ENCODE data around the gene SIK2. TPM values are rescaled to one million over a fixed set of nuclear protein-coding genes. Genes with fewer than 3 reads are reported as not detected.
A peak's percentile ranks its signal among the peaks of the same experiment; 100 is the strongest.

The SIK2 gene
- total RNA-seq, 2 donors from 2014 or later: 9.4 to 9.9 TPM

DNA sequence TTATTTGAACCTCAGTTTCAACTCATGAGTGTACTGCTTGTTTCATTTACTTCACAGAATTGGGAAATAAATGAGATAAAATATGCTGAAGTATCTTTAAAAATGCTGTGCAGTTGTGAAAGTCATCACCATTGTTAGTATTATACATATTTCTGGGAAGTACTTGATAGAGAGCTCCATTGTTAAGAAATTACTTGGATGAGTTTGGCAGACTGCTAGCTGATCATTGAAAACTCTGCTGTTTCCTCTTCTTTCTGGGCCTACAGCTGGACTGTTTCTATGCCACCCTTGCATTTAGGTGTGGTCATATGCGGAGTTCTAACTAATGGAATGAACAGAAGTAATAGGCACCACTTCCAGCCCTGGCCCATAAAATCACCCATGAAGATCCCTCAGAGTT lies 10.0 kb downstream of the SIK2 start:
- Mint-ChIP-seq H3K4me1 (ENCODE audit: low read depth) (peaks cover 6% of the 10 kb centered on the region), H3K36me3 (ENCODE audit: insufficient read depth in 2 of 2) (no peaks in the 10 kb centered on the region), H3K4me3 (no peak overlapping the region), H3K9me3 (no peaks in the 10 kb centered on the region), H3K27me3 (ENCODE audit: low read depth) (no peaks in the 10 kb centered on the region), H3K27ac (no peak overlapping the region)
- no peak for ATAC-seq (replicated peaks in 1 of 2)
- no peak for DNase-seq

DNA sequence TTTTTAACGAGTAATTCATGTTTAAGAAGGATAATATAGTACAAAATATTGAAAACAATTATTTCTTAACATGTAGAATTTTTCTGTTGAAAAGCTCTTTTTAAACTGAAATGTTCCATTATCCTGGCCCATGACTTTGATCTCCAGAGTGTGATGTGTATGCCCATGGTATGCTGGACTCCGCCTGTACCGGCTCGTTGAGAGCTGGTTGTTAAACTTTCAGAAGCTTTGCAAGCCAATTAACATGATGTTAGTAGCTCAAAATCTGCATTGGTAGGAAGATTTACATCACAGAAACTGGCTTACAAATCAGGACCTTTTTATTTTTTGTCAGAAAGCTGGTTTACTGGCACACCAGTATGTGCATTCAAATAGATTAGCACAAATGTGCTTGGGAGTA lies 15.0 kb downstream of the SIK2 start:
- no peaks in the 10 kb centered on the region for H3K27me3 Mint-ChIP-seq (ENCODE audit: low read depth)
- H3K4me1 Mint-ChIP-seq (ENCODE audit: low read depth): peaks cover under 1% of the 10 kb centered on the region

DNA sequence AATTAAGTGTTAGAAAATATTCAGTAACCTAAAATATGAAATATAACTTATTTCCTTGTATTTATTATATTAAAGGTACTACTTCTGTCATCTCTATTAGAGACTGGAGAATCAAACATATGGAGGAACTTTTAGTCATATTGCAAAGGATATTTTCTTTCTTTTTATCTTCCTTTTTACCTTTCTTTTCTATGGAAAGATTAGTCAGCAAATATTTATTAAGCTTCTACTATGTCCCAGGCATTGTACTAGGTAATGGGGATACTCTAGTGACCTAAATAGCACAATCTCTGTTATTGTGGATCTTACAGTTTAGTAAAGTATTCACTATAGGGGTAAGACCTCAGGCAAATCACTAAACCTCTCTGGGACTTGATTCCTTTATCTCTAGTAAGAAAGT lies 18.3 kb downstream of the SIK2 start:
- no peak for DNase-seq
- H3K27me3 Mint-ChIP-seq (ENCODE audit: low read depth): no peaks in the 10 kb centered on the region
- H3K4me3 Mint-ChIP-seq: no peak overlapping the region
- ATAC-seq (replicated peaks in 1 of 2): no peak
- H3K9me3 Mint-ChIP-seq: peaks cover 0 to 2% of the 10 kb centered on the region in 2 donors
- H3K4me1 Mint-ChIP-seq (ENCODE audit: low read depth): no peaks in the 10 kb centered on the region
- H3K36me3 Mint-ChIP-seq (ENCODE audit: insufficient read depth in 2 of 2): peaks cover 4 to 16% of the 10 kb centered on the region in 2 donors
- H3K27ac Mint-ChIP-seq: no peak overlapping the region

More for the DNA sequence above, 15.0 kb downstream of the SIK2 start:
- Mint-ChIP-seq H3K4me3 (no peak overlapping the region), H3K9me3 (no peaks in the 10 kb centered on the region), H3K27ac (no peak overlapping the region), H3K36me3 (ENCODE audit: insufficient read depth in 2 of 2) (no peaks in the 10 kb centered on the region)
- no peak for DNase-seq
- ATAC-seq (replicated peaks in 1 of 2): no peak

DNA sequence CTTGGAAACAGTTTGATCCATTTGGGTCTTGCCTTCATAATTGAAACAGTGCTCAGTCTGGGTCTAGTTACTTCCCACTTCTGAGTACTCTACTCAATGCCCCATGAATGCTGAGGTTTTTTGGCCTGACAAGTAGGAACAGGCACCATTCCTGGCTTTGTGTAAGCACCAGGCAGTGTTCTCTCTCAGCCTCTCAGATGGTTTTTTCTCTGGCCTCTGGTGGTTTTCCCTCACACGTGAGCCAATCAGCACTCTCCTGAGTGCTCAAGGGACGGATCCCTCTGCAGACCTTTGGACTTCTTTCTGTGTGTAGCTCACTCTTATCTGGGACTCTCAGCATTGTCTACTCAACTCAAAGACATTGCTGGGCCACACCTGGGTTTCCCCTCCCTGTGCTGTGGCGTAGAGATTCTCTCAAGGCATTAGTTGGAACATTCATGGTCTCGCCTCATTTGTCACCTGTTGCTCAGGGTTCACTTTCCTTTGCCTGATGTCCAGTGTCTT lies 21.3 kb downstream of the SIK2 start:
- Mint-ChIP-seq H3K4me1 (ENCODE audit: low read depth) (no peaks in the 10 kb centered on the region), H3K9me3 (peaks cover 0 to 2% of the 10 kb centered on the region in 2 donors), H3K27me3 (ENCODE audit: low read depth) (no peaks in the 10 kb centered on the region), H3K4me3 (no peak overlapping the region), H3K36me3 (ENCODE audit: insufficient read depth in 2 of 2) (peaks cover 4 to 16% of the 10 kb centered on the region in 2 donors), H3K27ac (no peak overlapping the region)
- DNase-seq: no peak
- ATAC-seq (replicated peaks in 1 of 2): no peak

DNA sequence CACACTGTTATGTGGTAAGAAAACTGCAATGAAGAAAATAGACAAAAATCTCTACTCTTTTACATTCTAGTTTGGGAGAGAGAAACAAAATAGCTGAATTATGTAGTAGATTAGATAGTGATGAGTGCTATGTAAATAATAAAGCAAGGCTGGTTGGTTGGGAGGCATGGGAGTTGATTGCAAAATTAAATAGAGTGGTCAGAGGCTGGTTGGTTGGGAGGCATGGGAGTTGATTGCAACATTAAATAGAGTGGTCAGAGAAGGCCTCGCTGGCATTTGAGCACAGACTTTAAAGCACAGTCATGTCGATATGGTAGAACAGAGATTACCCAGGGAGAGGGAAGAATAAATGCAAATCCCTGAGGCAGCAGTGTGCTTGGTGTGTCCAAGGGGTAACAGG lies 22.4 kb downstream of the SIK2 start:
- H3K4me1 Mint-ChIP-seq (ENCODE audit: low read depth): no peaks in the 10 kb centered on the region
- H3K36me3 Mint-ChIP-seq (ENCODE audit: insufficient read depth in 2 of 2): peaks cover 6 to 19% of the 10 kb centered on the region in 2 donors
- H3K27ac Mint-ChIP-seq: no peak overlapping the region
- DNase-seq (no peak), ATAC-seq (replicated peaks in 1 of 2) (no peak)
- peaks cover 0 to 2% of the 10 kb centered on the region in 2 donors for H3K9me3 Mint-ChIP-seq
- no peaks in the 10 kb centered on the region for H3K27me3 Mint-ChIP-seq (ENCODE audit: low read depth)
- H3K4me3 Mint-ChIP-seq: no peak overlapping the region

DNA sequence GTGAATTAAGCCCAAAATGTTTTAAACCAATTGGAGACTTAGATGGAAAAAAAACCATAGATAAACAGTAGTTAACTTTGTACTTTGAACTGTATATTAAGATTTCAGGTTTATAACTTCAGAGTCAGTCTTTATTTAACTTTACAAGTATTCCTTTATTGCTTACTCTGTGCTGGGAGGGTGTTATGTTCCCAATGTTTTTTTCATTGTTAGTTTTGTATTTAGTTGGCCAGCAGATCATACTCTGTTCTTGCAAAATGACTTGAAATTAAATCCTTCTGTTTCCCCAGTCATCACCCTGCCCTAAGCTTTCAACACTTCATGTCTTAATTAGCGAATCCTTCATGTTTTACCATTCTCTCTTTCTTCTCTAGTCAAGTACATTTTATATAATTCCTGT lies 25.3 kb downstream of the SIK2 start:
- H3K9me3 Mint-ChIP-seq: peaks cover 0 to 2% of the 10 kb centered on the region in 2 donors
- H3K4me1 Mint-ChIP-seq (ENCODE audit: low read depth): no peaks in the 10 kb centered on the region
- H3K27me3 Mint-ChIP-seq (ENCODE audit: low read depth): no peaks in the 10 kb centered on the region

DNA sequence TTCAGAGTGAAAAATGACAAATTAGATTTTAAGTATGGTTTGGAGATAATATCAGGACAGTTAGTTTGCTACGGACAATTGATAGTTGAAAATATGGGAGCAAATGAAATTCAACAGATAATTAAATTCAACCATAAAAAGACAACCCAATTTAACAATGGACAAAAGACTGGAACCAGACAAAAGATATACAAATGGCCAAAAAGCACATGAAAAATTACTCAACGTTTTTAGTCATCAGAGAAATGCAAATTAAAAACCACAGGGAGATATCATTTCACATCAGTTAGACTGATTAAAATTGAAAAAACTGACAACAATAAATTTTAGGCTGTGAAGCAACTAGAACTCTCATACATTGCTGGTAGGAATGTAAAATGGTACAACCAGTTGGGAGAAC lies 27.2 kb downstream of the SIK2 start:
- no peak overlapping the region for H3K4me3 Mint-ChIP-seq
- peak in 1 of 2 donors; percentile 36 for ATAC-seq (replicated peaks in 1 of 2)
- DNase-seq: no peak
- no peak overlapping the region for H3K27ac Mint-ChIP-seq
- H3K27me3 Mint-ChIP-seq (ENCODE audit: low read depth): no peaks in the 10 kb centered on the region
- H3K36me3 Mint-ChIP-seq (ENCODE audit: insufficient read depth in 2 of 2): peaks cover 2 to 6% of the 10 kb centered on the region in 2 donors
- peaks cover 11% of the 10 kb centered on the region for H3K4me1 Mint-ChIP-seq (ENCODE audit: low read depth)
- H3K9me3 Mint-ChIP-seq: no peaks in the 10 kb centered on the region

More for the DNA sequence above, 25.3 kb downstream of the SIK2 start:
- Mint-ChIP-seq H3K4me3 (no peak overlapping the region), H3K36me3 (ENCODE audit: insufficient read depth in 2 of 2) (peaks cover 6 to 17% of the 10 kb centered on the region in 2 donors), H3K27ac (no peak overlapping the region)
- no peak for DNase-seq
- ATAC-seq (replicated peaks in 1 of 2): no peak

DNA sequence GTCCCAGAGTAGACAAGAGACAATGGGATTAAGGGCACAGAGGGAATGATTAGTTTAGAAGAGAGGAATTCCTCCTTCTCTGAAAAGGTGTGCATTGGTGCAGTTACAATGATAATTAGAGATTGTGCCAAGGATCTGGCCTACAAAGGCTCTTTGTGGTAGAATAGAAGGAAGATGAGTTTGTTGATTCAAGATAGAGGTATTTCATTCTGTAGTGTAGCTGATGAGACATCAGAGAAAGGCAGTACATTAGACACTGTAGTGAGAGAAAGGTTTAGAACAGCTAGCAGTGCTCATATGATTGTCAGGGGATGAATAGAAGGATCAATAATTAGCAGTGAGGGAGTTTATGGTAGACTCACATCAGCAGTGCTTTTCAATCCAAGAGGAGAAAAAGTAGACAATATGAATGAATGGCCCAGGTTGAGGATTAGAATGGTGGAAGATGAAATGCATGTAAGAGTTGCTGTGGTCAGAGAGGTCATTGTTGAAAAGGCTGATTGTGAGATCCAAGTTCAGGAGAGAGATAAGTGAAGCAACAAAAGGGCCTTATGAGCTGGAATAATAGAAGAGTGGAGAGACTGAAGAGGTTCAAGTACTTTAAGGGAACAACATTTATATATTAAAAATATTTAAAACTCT lies 28.9 kb downstream of the SIK2 start:
- H3K4me3 Mint-ChIP-seq: no peak overlapping the region
- H3K36me3 Mint-ChIP-seq (ENCODE audit: insufficient read depth in 2 of 2): peaks cover 3 to 4% of the 10 kb centered on the region in 2 donors
- DNase-seq: no peak
- ATAC-seq (replicated peaks in 1 of 2): peak in 1 of 2 donors; percentile 30
- no peaks in the 10 kb centered on the region for H3K9me3 Mint-ChIP-seq
- H3K27me3 Mint-ChIP-seq (ENCODE audit: low read depth): no peaks in the 10 kb centered on the region
- no peak overlapping the region for H3K27ac Mint-ChIP-seq
- peaks cover 27% of the 10 kb centered on the region for H3K4me1 Mint-ChIP-seq (ENCODE audit: low read depth)

DNA sequence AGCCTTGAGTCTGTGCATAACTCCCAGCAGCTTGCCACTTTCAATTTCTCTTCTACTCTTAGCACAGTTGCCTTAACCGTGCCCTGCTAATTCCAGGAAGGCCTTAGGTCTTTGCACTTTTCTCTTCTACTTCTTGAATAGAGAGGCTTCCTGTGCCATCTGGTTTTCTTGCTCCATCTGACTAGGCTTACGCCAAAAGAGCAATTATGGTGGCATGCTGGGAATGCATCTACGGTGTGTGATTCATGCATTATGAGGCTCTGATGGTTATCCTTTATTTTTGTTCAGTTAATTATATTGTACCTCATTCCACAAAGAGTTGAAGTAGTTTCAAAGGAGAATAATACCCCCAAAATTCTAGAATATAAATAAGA lies 29.4 kb downstream of the SIK2 start:
- DNase-seq: peak in 1 of 2 donors; percentile 1
- peaks cover 32% of the 10 kb centered on the region for H3K4me1 Mint-ChIP-seq (ENCODE audit: low read depth)
- H3K27me3 Mint-ChIP-seq (ENCODE audit: low read depth): no peaks in the 10 kb centered on the region
- H3K9me3 Mint-ChIP-seq: no peaks in the 10 kb centered on the region
- peak in 1 of 2 donors; percentile 58 for ATAC-seq (replicated peaks in 1 of 2)
- no peak overlapping the region for H3K4me3 Mint-ChIP-seq
- no peak overlapping the region for H3K27ac Mint-ChIP-seq
- H3K36me3 Mint-ChIP-seq (ENCODE audit: insufficient read depth in 2 of 2): peaks cover 3 to 4% of the 10 kb centered on the region in 2 donors

DNA sequence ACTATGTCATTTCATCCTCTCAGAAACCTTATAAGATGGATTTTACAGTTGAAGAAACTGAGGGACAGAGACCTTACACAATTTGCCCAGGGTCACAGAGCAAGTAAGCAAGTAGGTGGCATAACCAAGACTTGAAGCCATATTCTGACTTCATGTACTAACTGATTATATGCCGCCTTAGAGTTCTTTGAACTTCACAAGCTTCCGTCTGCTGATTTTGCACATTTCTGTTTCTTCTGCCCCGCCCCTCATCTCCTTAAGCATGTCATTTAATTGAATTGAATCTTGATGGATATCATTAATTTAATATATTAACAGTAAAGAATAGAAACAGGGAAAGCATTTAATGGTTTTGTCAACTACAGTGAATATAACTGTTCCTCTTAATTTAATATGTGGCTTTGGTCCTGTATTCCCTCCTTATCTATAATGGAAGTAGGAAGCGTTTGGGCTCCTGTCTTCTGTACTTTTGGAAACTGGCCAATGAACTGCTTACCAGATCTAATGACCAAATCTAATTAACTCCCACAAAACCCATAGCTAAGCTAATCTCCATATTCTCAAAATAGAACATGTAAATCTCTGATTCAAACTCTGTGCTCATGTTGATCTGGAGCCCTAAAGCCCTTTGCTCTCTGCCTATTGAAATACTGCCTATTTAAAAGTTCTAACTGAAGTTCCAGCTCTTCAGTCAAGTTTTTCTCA lies 30.4 kb downstream of the SIK2 start:
- no peak overlapping the region for H3K27ac Mint-ChIP-seq
- no peaks in the 10 kb centered on the region for H3K9me3 Mint-ChIP-seq
- no peaks in the 10 kb centered on the region for H3K27me3 Mint-ChIP-seq (ENCODE audit: low read depth)
- H3K4me1 Mint-ChIP-seq (ENCODE audit: low read depth): peaks cover 33% of the 10 kb centered on the region
- H3K36me3 Mint-ChIP-seq (ENCODE audit: insufficient read depth in 2 of 2): peaks cover 4% of the 10 kb centered on the region in 2 donors
- no peak overlapping the region for H3K4me3 Mint-ChIP-seq
- ATAC-seq (replicated peaks in 1 of 2) (no peak), DNase-seq (no peak)

DNA sequence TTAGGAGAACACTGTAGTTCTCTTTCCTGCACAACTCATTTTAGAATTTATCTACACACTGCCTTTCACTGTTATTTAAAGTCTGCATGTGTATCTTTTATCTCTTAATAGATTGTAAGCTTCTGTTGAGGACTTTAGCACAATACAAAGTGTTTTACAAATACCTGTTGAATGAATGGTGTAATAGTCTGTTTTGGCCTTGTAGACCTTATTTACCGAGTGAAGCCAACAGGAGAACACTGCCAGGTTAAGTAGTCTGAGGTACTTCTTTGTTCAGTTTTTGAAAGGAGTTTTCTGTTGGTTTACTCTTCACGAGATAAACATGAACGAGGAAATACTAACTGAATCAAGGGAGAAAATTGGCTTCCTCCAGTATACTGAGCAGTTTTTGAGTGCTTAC lies 31.0 kb downstream of the SIK2 start:
- peaks cover 6% of the 10 kb centered on the region in 2 donors for H3K36me3 Mint-ChIP-seq (ENCODE audit: insufficient read depth in 2 of 2)
- H3K4me1 Mint-ChIP-seq (ENCODE audit: low read depth): peaks cover 39% of the 10 kb centered on the region
- no peak overlapping the region for H3K27ac Mint-ChIP-seq
- H3K4me3 Mint-ChIP-seq: no peak overlapping the region
- ATAC-seq (replicated peaks in 1 of 2) (no peak), DNase-seq (no peak)
- no peaks in the 10 kb centered on the region for H3K9me3 Mint-ChIP-seq
- no peaks in the 10 kb centered on the region for H3K27me3 Mint-ChIP-seq (ENCODE audit: low read depth)

DNA sequence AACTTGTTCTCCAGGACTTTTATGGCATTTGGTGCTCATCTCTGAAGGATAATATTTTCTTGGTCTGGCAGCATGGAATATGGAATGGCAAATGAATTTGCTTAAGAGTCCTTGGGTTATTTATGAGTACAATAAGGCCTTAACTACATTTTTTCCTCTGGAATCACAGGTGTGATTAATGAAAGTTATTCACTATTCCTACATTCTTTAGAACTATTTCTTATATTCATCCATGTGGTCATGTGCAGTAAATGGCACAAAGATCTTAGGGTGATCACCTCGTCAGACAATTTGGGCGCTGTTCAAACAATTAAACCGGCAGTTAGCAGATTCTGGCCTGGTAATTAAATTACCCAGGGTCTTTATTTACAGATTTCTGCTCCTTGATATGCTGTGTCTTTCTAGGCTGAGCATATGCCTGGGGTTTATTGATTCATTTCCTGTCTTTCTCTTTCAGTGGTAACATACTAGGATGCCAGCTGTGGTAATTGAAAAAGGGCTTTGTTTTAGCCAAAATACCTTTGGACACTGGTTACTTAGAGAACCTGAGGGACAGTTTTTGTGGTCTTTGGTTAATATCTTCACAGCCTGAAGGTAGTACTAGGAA lies 31.6 kb downstream of the SIK2 start:
- no peaks in the 10 kb centered on the region for H3K9me3 Mint-ChIP-seq
- peak overlapping the region; percentile 45 for H3K27ac Mint-ChIP-seq
- ATAC-seq (replicated peaks in 1 of 2) (peak; percentile 40 to 49), DNase-seq (no peak)
- H3K4me1 Mint-ChIP-seq (ENCODE audit: low read depth): peaks cover 42% of the 10 kb centered on the region
- H3K36me3 Mint-ChIP-seq (ENCODE audit: insufficient read depth in 2 of 2): peaks cover 4% of the 10 kb centered on the region in 2 donors
- H3K27me3 Mint-ChIP-seq (ENCODE audit: low read depth): no peaks in the 10 kb centered on the region
- H3K4me3 Mint-ChIP-seq: no peak overlapping the region

DNA sequence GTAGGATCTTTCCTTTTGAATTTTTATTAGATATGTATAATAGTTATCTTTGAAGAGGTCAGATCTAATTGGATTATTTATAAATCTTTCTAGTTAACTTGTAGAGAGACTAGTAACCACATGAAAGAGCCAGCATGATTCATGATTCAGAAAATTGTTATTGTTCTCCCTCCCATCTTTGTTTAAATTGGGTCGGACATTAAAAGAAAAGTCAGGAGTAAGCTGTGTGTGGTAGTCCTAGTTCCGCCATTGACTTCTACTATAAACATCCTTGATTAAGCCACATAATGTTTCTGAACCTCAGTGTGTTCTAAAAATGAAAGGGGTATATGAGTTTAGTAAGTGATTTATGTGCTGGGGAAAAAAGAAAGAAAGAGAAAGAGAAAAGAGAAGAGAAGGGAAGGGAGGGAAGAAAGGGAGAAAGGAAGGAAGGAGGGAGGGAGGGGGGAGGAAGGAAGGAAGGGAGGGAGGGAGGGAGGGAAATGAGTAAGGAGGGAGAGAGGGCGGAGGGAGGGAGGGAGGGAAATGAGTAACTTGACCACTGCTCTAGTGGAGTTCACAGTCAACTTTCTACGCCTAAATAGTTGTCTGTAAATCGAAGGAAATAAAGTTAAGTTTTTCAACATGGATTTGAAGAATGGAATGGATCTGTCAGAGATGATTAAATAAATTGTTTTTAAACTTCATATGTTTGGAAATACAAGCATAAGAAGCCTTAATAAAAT lies 32.9 kb downstream of the SIK2 start:
- DNase-seq: no peak

More for the DNA sequence above, 32.9 kb downstream of the SIK2 start:
- H3K36me3 Mint-ChIP-seq (ENCODE audit: insufficient read depth in 2 of 2): peaks cover 4% of the 10 kb centered on the region in 2 donors
- peak overlapping the region in 1 of 2 donors; percentile 43 for H3K4me3 Mint-ChIP-seq
- no peak overlapping the region for H3K27ac Mint-ChIP-seq
- H3K9me3 Mint-ChIP-seq: no peaks in the 10 kb centered on the region
- ATAC-seq (replicated peaks in 1 of 2): no peak
- H3K27me3 Mint-ChIP-seq (ENCODE audit: low read depth): no peaks in the 10 kb centered on the region
- peaks cover 42% of the 10 kb centered on the region for H3K4me1 Mint-ChIP-seq (ENCODE audit: low read depth)
